Gastrocnemius medialis (tissue), 4 donors: ENCODE results near the gene LANCL2.

Experiments
- CTCF ChIP-seq, 5 experiments: fragments of 450-650 bp in 3 of 5; fragments of 200-600 bp in 2 of 5; sonication (generic) in 2 of 5; IDR thresholded peaks in 4 of 5; conservative IDR thresholded peaks in 1 of 5; 1 replicate in 4 of 5; 2 replicates in 1 of 5; pipeline ENCODE4 v1.5.1; 2016 to 2019; ENCODE audit warnings: antibody characterized with exemption in 5 of 5, mild to moderate bottlenecking in 3 of 5, moderate library complexity in 3 of 5
- POLR2A ChIP-seq, 2 donors: fragments of 450-650 bp; IDR thresholded peaks; one replicate each; pipeline ENCODE4 v1.6.1; 2017; ENCODE audit warnings: antibody characterized with exemption in 2 of 2, mild to moderate bottlenecking in 2 of 2, moderate library complexity in 2 of 2

GRCh38 chr7:55426676-55427075 lies 61.5 kb downstream of the LANCL2 start:
- TF ChIP-seq CTCF (IDR thresholded peaks at IDR 0.05 in 4 of 5, conservative IDR thresholded peaks at IDR 0.05 in 1 of 5) (no peak), POLR2A (IDR thresholded peaks at IDR 0.05) (no peak)
